Gastroesophageal sphincter (tissue), 3 donors: Measurements from ENCODE around the gene GTF3C4.

Experiments
- CTCF ChIP-seq, 4 experiments: fragments of 200-600 bp in 2 of 4; fragments of 450-650 bp in 2 of 4; sonication (generic) in 1 of 4; IDR thresholded peaks; one replicate each; pipeline ENCODE4 v1.5.1; 2017 to 2019; ENCODE audit warnings: antibody characterized with exemption in 4 of 4, mild to moderate bottlenecking in 2 of 4, moderate library complexity in 2 of 4
- EP300 ChIP-seq: sonication (generic); formaldehyde crosslinking; IDR thresholded peaks from one replicate; pipeline ENCODE4 v1.6.1; 2017; ENCODE audit warnings: antibody characterized with exemption, mild to moderate bottlenecking

- TF ChIP-seq CTCF (IDR thresholded peaks at IDR 0.05), result no peak
- no peak for TF ChIP-seq EP300
These were observed 22.9 kb upstream of the GTF3C4 start for GRCh38 chr9:132647355-132647754.
